K562 (cell line): ENCODE results near the gene CDC27. TPM values are rescaled to one million over a fixed set of nuclear protein-coding genes. Genes with fewer than 3 reads are reported as not detected.

ENCODE experiments used
- ATF7 ChIP-seq: fragments of 450-650 bp; IDR thresholded peaks from 2 replicates; pipeline ENCODE4 v1.7.1; 2014; ENCODE audit warnings: mild to moderate bottlenecking, moderate library complexity
- DNMT1 ChIP-seq: fragments of 450-650 bp; IDR thresholded peaks from 2 replicates; pipeline ENCODE4 v1.6.1; 2016; ENCODE audit warnings: antibody characterized with exemption, mild to moderate bottlenecking
- EWSR1 ChIP-seq: fragments of 450-650 bp; IDR thresholded peaks from 2 replicates; pipeline ENCODE4 v1.6.1; 2018; ENCODE audit warnings: borderline replicate concordance, mild to moderate bottlenecking, low read depth, moderate library complexity; ENCODE audit not compliant: partially characterized antibody
- FOSL1 ChIP-seq: fragments of 200-800 bp; sonication (Bioruptor generic); conservative IDR thresholded peaks from 2 replicates; pipeline ENCODE4 v1.6.1; 2016; ENCODE audit warnings: missing genetic modification characterization, missing compliant biosample characterization
- GABPB2 ChIP-seq: fragments of 250-450 bp; sonication (Bioruptor Pico); conservative IDR thresholded peaks from 2 replicates; pipeline ENCODE4 v1.5.1; 2021; ENCODE audit warnings: mild to moderate bottlenecking
- HIVEP1 ChIP-seq: fragments of 250-450 bp; sonication (Bioruptor Pico); IDR thresholded peaks from 2 replicates; pipeline ENCODE4 v1.4.0; 2020; ENCODE audit warnings: mild to moderate bottlenecking
- MCM2 ChIP-seq: fragments of 450-650 bp; IDR thresholded peaks from 2 replicates; pipeline ENCODE4 v1.6.1; 2017; ENCODE audit warnings: low read depth, mild to moderate bottlenecking
- MTA1 ChIP-seq: fragments of 450-650 bp; IDR thresholded peaks from 2 replicates; pipeline ENCODE4 v1.6.1; 2017; ENCODE audit warnings: borderline replicate concordance
- NCOA1 ChIP-seq: fragments of 450-650 bp; IDR thresholded peaks from 2 replicates; pipeline ENCODE4 v1.6.1; 2016; ENCODE audit warnings: low read depth
- NFIC ChIP-seq: fragments of 450-650 bp; IDR thresholded peaks from 2 replicates; pipeline ENCODE4 v1.6.1; 2017; ENCODE audit warnings: mild to moderate bottlenecking, inconsistent platforms
- RB1 ChIP-seq: fragments of 450-650 bp; IDR thresholded peaks from 2 replicates; pipeline ENCODE4 v1.6.1; 2017; ENCODE audit warnings: low read depth, mild to moderate bottlenecking
- RBBP5 ChIP-seq: fragments of 200-600 bp; sonication (generic); IDR thresholded peaks from 2 replicates; pipeline ENCODE4 v1.6.1; 2012; ENCODE audit warnings: borderline replicate concordance, mild to moderate bottlenecking, low read length, control low read depth, inconsistent platforms; ENCODE audit not compliant: insufficient read depth, poor library complexity, severe bottlenecking
- RBFOX2 ChIP-seq: fragments of 200-400 bp; formaldehyde crosslinking; IDR thresholded peaks from 2 replicates; pipeline ENCODE4 v1.6.1; 2017; ENCODE audit warnings: low read depth, mild to moderate bottlenecking, low read length, moderate library complexity
- RUNX1 ChIP-seq: sonication (generic); IDR thresholded peaks from 2 replicates; pipeline ENCODE4 v1.6.1; 2016; ENCODE audit warnings: antibody characterized with exemption, low read depth
- SOX6 ChIP-seq: fragments of 450-650 bp; IDR thresholded peaks from 2 replicates; pipeline ENCODE4 v1.6.1; 2014; ENCODE audit warnings: mild to moderate bottlenecking
- ZBTB8A ChIP-seq: fragments of 450-650 bp; IDR thresholded peaks from 2 replicates; pipeline ENCODE4 v1.6.1; 2018; ENCODE audit warnings: mild to moderate bottlenecking, moderate library complexity; ENCODE audit not compliant: partially characterized antibody
- ZNF134 ChIP-seq: fragments of 250-450 bp; sonication (Bioruptor Pico); conservative IDR thresholded peaks from 2 replicates; pipeline ENCODE4 v1.4.0; 2020
- ZNF232 ChIP-seq: sonication (generic); formaldehyde crosslinking; IDR thresholded peaks from 2 replicates; pipeline ENCODE4 v1.8.0; 2022; ENCODE audit warnings: mild to moderate bottlenecking, missing genetic modification reagents
- ZNF311 ChIP-seq: fragments of 250-450 bp; sonication (Bioruptor Pico); IDR thresholded peaks from 2 replicates; pipeline ENCODE4 v1.4.0; 2020; ENCODE audit warnings: mild to moderate bottlenecking, moderate library complexity
- ZNF354B ChIP-seq: fragments of 250-450 bp; sonication (Bioruptor Pico); IDR thresholded peaks from 2 replicates; pipeline ENCODE4 v1.4.0; 2020
- polyA plus RNA-seq, 8 experiments: library from polyadenylated mRNA; depleted of rRNA in 4 of 8; stranded (reverse) in 5 of 8; unstranded in 3 of 8; fragments of >200 nt; fragmentation: Nextera tagmentation in 2 of 8; fragmentation: Illumina TruSeq in 1 of 8; extraction: Ambion mirVana in 2 of 8; extraction: Trizol in 1 of 8; gene quantifications; 2 replicates each; pipeline versions ENCODE4 v1.2.1 to v1.2.3, GENCODE V29; 2011 to 2014; ENCODE audit warnings: inconsistent platforms in 1 of 8, missing spikeins in 1 of 8
- total RNA-seq, 7 experiments: library from RNA; depleted of rRNA in 6 of 7; stranded (reverse); fragments of >200 nt in 6 of 7; fragmentation: Illumina TruSeq in 2 of 7; extraction: Trizol in 2 of 7; gene quantifications; 2 replicates each; pipeline versions ENCODE4 v1.2.1 to v1.2.3, GENCODE V29; 2011 to 2021; ENCODE audit warnings: low replicate concordance in 1 of 7
- TF ChIP-seq, protein P1 (sequence below): sonication (generic); formaldehyde crosslinking; IDR thresholded peaks from 2 replicates; pipeline ENCODE4 v1.8.0; 2023; ENCODE audit warnings: mild to moderate bottlenecking, missing genetic modification reagents
- TF ChIP-seq, protein P2 (sequence below): fragments of 250-450 bp; sonication (Bioruptor Pico); IDR thresholded peaks from 2 replicates; pipeline ENCODE4 v1.4.0; 2020

The CDC27 gene
- total and polyA plus RNA-seq, 9 of the 15 experiments (the other 6 are each of a cell fraction or from before 2014, with no cell fraction given), result 28.6 to 155 (median 94.1) TPM

DNA sequence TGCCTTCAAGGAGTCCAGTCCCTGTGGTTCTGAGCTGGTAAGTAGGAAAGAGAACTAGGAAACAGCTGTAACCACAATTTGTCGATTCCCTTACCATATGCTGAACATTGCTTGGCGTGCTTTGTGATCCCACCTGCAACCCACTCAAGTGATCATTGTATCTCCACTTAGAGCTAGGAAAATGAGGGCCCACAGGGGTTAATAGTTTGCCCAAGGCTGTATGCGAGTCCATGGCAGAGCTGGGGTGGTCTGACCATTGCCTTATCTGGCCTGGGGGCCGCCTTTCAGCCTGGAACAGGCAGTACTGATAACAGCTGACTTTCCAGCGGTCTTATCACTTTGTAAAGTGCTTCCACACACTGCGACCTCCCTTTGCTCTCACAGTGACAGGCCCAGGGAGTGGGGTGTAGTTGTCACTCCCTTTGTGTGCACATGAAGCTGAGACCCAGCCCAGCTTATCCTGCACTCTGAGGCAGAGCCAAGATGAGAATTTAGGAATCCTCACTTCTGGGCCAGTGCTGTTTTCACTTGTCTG, 29.9 kb upstream of the CDC27 start (continued):
- TF ChIP-seq RUNX1 (peak; percentile 70), ZNF354B (CRISPR knock-in tag) (no peak), SOX6 (peak; percentile 86), ZBTB8A (no peak), MCM2 (no peak), GABPB2 (no peak), DNMT1 (no peak), FOSL1 (tag) (peak; percentile 70), NFIC (peak; percentile 81), RB1 (peak; percentile 36; the same call in 1 of the 2 replicates), MTA1 (peak; percentile 88), EWSR1 (no peak), RBFOX2 (peak; percentile 44), ZNF232 (CRISPR knock-in tag) (no peak), ZNF134 (0 out of 2 replicates have a peak, but pooled peaks have one; percentile 29), ATF7 (peak; percentile 45), HIVEP1 (CRISPR knock-in tag) (0 out of 2 replicates have a peak, but pooled peaks have one; percentile 70), ZNF311 (peak; percentile 40; the same call in 1 of the 2 replicates), RBBP5 (peak; percentile 54), NCOA1 (peak; percentile 57; the same call in 1 of the 2 replicates)
- TF ChIP-seq, protein P1, sequence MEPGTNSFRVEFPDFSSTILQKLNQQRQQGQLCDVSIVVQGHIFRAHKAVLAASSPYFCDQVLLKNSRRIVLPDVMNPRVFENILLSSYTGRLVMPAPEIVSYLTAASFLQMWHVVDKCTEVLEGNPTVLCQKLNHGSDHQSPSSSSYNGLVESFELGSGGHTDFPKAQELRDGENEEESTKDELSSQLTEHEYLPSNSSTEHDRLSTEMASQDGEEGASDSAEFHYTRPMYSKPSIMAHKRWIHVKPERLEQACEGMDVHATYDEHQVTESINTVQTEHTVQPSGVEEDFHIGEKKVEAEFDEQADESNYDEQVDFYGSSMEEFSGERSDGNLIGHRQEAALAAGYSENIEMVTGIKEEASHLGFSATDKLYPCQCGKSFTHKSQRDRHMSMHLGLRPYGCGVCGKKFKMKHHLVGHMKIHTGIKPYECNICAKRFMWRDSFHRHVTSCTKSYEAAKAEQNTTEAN, result no peak
- TF ChIP-seq, protein P2, sequence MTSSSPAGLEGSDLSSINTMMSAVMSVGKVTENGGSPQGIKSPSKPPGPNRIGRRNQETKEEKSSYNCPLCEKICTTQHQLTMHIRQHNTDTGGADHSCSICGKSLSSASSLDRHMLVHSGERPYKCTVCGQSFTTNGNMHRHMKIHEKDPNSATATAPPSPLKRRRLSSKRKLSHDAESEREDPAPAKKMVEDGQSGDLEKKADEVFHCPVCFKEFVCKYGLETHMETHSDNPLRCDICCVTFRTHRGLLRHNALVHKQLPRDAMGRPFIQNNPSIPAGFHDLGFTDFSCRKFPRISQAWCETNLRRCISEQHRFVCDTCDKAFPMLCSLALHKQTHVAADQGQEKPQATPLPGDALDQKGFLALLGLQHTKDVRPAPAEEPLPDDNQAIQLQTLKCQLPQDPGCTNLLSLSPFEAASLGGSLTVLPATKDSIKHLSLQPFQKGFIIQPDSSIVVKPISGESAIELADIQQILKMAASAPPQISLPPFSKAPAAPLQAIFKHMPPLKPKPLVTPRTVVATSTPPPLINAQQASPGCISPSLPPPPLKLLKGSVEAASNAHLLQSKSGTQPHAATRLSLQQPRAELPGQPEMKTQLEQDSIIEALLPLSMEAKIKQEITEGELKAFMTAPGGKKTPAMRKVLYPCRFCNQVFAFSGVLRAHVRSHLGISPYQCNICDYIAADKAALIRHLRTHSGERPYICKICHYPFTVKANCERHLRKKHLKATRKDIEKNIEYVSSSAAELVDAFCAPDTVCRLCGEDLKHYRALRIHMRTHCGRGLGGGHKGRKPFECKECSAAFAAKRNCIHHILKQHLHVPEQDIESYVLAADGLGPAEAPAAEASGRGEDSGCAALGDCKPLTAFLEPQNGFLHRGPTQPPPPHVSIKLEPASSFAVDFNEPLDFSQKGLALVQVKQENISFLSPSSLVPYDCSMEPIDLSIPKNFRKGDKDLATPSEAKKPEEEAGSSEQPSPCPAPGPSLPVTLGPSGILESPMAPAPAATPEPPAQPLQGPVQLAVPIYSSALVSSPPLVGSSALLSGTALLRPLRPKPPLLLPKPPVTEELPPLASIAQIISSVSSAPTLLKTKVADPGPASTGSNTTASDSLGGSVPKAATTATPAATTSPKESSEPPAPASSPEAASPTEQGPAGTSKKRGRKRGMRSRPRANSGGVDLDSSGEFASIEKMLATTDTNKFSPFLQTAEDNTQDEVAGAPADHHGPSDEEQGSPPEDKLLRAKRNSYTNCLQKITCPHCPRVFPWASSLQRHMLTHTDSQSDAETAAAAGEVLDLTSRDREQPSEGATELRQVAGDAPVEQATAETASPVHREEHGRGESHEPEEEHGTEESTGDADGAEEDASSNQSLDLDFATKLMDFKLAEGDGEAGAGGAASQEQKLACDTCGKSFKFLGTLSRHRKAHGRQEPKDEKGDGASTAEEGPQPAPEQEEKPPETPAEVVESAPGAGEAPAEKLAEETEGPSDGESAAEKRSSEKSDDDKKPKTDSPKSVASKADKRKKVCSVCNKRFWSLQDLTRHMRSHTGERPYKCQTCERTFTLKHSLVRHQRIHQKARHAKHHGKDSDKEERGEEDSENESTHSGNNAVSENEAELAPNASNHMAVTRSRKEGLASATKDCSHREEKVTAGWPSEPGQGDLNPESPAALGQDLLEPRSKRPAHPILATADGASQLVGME (CRISPR knock-in tag), result 0 out of 2 replicates have a peak, but pooled peaks have one; percentile 24
